Ovary (tissue), 3 donors: ENCODE measurements around the gene MAN2A1.

Experiments
- EP300 ChIP-seq: sonication (generic); formaldehyde crosslinking; IDR thresholded peaks from one replicate; pipeline ENCODE4 v1.6.1; 2017; ENCODE audit warnings: antibody characterized with exemption
- TF ChIP-seq, protein P1 (sequence below), 3 donors: fragments of 450-650 bp in 2 of 3; fragments of 200-600 bp in 1 of 3; IDR thresholded peaks; one replicate each; pipeline versions ENCODE4 v1.5.1 to v1.8.0; 2016 to 2022; ENCODE audit warnings: antibody characterized with exemption in 3 of 3, mild to moderate bottlenecking in 1 of 3
- donor health status: DM: no; HTN: no; CAD: no.

DNA sequence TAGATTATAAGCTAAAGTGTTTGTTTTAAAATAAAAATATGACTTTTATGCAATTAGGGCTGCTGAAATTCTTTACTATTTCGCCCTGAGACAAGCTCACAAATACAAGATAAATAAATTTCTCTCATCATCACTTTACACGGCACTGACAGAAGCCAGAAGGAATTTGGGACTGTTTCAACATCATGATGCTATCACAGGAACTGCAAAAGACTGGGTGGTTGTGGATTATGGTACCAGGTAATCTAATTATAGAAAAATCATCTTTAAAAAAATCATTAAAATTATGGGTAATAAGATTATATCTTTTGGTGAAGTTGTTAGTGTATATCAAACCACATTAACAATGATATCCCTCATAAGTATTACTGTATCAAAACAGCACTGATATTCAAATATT, 95.0 kb downstream of the MAN2A1 start:
- no peak for TF ChIP-seq EP300
- TF ChIP-seq, protein P1, sequence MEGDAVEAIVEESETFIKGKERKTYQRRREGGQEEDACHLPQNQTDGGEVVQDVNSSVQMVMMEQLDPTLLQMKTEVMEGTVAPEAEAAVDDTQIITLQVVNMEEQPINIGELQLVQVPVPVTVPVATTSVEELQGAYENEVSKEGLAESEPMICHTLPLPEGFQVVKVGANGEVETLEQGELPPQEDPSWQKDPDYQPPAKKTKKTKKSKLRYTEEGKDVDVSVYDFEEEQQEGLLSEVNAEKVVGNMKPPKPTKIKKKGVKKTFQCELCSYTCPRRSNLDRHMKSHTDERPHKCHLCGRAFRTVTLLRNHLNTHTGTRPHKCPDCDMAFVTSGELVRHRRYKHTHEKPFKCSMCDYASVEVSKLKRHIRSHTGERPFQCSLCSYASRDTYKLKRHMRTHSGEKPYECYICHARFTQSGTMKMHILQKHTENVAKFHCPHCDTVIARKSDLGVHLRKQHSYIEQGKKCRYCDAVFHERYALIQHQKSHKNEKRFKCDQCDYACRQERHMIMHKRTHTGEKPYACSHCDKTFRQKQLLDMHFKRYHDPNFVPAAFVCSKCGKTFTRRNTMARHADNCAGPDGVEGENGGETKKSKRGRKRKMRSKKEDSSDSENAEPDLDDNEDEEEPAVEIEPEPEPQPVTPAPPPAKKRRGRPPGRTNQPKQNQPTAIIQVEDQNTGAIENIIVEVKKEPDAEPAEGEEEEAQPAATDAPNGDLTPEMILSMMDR (IDR thresholded peaks at IDR 0.05), result no peak
